ENCODE measurements around the gene HSPB3. TPM values are rescaled to one million over a fixed set of nuclear protein-coding genes. Genes with fewer than 3 reads are reported as not detected.

Gene HSPB3
- polyA plus RNA-seq, 2 of the 4 experiments (the other 2 are of a cell fraction), result not detected

DNA sequence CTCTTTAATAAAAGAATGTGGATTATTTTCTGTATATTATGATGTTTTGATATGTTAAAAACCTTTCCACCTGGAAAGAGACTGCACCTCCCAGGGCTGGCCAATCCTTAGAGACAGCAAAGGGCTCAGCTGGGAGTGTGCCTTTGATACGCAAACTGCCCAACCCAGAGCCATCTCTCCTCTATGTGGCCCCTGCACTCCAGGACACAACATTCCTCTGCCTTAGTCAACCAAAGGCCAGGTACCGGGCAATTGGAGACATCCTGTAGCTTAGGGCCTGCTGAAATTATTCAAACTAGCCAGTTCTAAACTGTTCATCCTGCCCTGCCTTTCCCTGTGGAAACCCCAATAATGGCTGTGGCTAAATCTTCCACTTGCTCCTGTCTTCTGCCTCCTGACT lies 5.0 kb upstream of the HSPB3 start:
- FAIRE-seq (no peak), DNase-seq (ENCODE audit: low read depth in 1 of 2, low spot score in 1 of 2) (no peak), ATAC-seq (no peak)
- Histone ChIP-seq H3K4me1 (peaks cover 10% of the 10 kb centered on the region; the same call in 2 of the 3 replicates), H3K9me3 (no peaks in the 10 kb centered on the region), H3K27ac (no peak overlapping the region), H3K4me2 (no peak overlapping the region), H3K4me3 (no peak overlapping the region)
- TF ChIP-seq EHMT2 (IDR thresholded peaks at IDR 0.05; ENCODE audit: low read depth), result no peak
- no peak for TF ChIP-seq MAX (IDR thresholded peaks at IDR 0.05)
- TF ChIP-seq JUNB (IDR thresholded peaks at IDR 0.05), result no peak
- TF ChIP-seq HDAC2 (IDR thresholded peaks at IDR 0.05), result no peak
- TF ChIP-seq SMC3 (IDR thresholded peaks at IDR 0.05), result no peak
- TF ChIP-seq TFCP2L1 (CRISPR knock-in tag; IDR thresholded peaks at IDR 0.05), result no peak
- TF ChIP-seq, protein P1, sequence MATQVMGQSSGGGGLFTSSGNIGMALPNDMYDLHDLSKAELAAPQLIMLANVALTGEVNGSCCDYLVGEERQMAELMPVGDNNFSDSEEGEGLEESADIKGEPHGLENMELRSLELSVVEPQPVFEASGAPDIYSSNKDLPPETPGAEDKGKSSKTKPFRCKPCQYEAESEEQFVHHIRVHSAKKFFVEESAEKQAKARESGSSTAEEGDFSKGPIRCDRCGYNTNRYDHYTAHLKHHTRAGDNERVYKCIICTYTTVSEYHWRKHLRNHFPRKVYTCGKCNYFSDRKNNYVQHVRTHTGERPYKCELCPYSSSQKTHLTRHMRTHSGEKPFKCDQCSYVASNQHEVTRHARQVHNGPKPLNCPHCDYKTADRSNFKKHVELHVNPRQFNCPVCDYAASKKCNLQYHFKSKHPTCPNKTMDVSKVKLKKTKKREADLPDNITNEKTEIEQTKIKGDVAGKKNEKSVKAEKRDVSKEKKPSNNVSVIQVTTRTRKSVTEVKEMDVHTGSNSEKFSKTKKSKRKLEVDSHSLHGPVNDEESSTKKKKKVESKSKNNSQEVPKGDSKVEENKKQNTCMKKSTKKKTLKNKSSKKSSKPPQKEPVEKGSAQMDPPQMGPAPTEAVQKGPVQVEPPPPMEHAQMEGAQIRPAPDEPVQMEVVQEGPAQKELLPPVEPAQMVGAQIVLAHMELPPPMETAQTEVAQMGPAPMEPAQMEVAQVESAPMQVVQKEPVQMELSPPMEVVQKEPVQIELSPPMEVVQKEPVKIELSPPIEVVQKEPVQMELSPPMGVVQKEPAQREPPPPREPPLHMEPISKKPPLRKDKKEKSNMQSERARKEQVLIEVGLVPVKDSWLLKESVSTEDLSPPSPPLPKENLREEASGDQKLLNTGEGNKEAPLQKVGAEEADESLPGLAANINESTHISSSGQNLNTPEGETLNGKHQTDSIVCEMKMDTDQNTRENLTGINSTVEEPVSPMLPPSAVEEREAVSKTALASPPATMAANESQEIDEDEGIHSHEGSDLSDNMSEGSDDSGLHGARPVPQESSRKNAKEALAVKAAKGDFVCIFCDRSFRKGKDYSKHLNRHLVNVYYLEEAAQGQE (IDR thresholded peaks at IDR 0.05), result no peak
- TF ChIP-seq FOSL2 (IDR thresholded peaks at IDR 0.05), result no peak
- TF ChIP-seq FOSL2 (CRISPR knock-in tag; IDR thresholded peaks at IDR 0.05), result no peak
- 80% methylated on average over 2 of the region's 2 CpGs for WGBS (ENCODE audit: missing lambda C conversion rate)
- ChIA-PET CTCF (interaction anchor here (0.6 kb wide), 1 partner anchor 700 kb away, joined by 3 read pairs; no protein-coding TSS in a partner anchor), POLR2A (no interaction called here)

- 63% methylated on average over 3 of the region's 3 CpGs for WGBS (ENCODE audit: missing lambda C conversion rate)
- ATAC-seq (no peak), FAIRE-seq (no peak), DNase-seq (ENCODE audit: low read depth in 1 of 2, low spot score in 1 of 2) (no peak)
- ChIA-PET CTCF (interaction anchor here (2.4 to 4.9 kb wide), 2 partner anchors 10 to 37 kb away, joined by 9 to 17 read pairs; no protein-coding TSS in a partner anchor), POLR2A (no interaction called here)
- H3K4me3 ChIP-seq, result no peak overlapping the region
- H3K4me2 ChIP-seq, result no peak overlapping the region
- no peaks in the 10 kb centered on the region for H3K9me3 ChIP-seq
- TF ChIP-seq SREBF2 (IDR thresholded peaks at IDR 0.05) (no peak), RARB (CRISPR knock-in tag; IDR thresholded peaks at IDR 0.05) (no peak), E2F6 (IDR thresholded peaks at IDR 0.05; ENCODE audit: borderline replicate concordance, low read depth) (no peak), ZC3H11A (IDR thresholded peaks at IDR 0.05) (no peak), ZFP36 (IDR thresholded peaks at IDR 0.05; ENCODE audit: borderline replicate concordance, partially characterized antibody) (no peak), FOSL2 (IDR thresholded peaks at IDR 0.05) (no peak), FOSL2 (CRISPR knock-in tag; IDR thresholded peaks at IDR 0.05) (no peak), CHD4 (IDR thresholded peaks at IDR 0.05; ENCODE audit: borderline replicate concordance) (no peak), RCOR1 (IDR thresholded peaks at IDR 0.05; ENCODE audit: low read depth, low read length) (no peak)
- no peak overlapping the region for H3K27ac ChIP-seq
- H3K4me1 ChIP-seq, result peaks cover 31% of the 10 kb centered on the region
Observed at GRCh38 chr5:54453046-54453445, 2.5 kb upstream of the HSPB3 start.

- FAIRE-seq, result no peak
- no peak for ATAC-seq
- CTCF ChIA-PET, result interaction anchor here (0.7 to 4.9 kb wide), 5 partner anchors 11 to 239 kb away, joined by 3 to 17 read pairs (median 5); no protein-coding TSS in a partner anchor
- TF ChIP-seq MAFK (IDR thresholded peaks at IDR 0.05; ENCODE audit: partially characterized antibody) (peak; percentile 86), FOSL2 (IDR thresholded peaks at IDR 0.05) (no peak), FOSL2 (CRISPR knock-in tag; IDR thresholded peaks at IDR 0.05) (peak; percentile 67), USF2 (IDR thresholded peaks at IDR 0.05) (no peak), FOXS1 (CRISPR knock-in tag; IDR thresholded peaks at IDR 0.05) (no peak)
- H3K27ac ChIP-seq, result peak overlapping the region in 1 of 2 experiments; percentile 3; a peak in 1 of 6 replicates
- peak overlapping the region; percentile 4; the same call in 2 of the 3 replicates for H3K4me2 ChIP-seq
- no peak overlapping the region for H3K4me3 ChIP-seq
- 44% methylated on average over 2 of the region's 2 CpGs for WGBS (ENCODE audit: missing lambda C conversion rate)
- POLR2A ChIA-PET, result no interaction called here
- H3K9me3 ChIP-seq, result no peaks in the 10 kb centered on the region
- H3K4me1 ChIP-seq, result peaks cover 36% of the 10 kb centered on the region
- no peak for DNase-seq (ENCODE audit: low read depth in 1 of 2, low spot score in 1 of 2)
Observed at GRCh38 chr5:54454602-54455001, 897 bp upstream of the HSPB3 start.

Measured in A549 (cell line).